GM12878 (cell line): ENCODE measurements around the gene ANKRD33B. TPM values are rescaled to one million over a fixed set of nuclear protein-coding genes. Genes with fewer than 3 reads are reported as not detected.

Experiments
- ATAC-seq: fragments of 200-7000 bp; cut with Tn5 transposase; 3 replicates; pipeline ENCODE4 v1.9.1; 2020; ENCODE audit warnings: mild to moderate bottlenecking, moderate library complexity
- BruUV-seq: library from RNA; stranded (reverse); fragments of 400-500 nt; replicated peaks from 2 replicates; lab custom pipeline; 2021; lab: Mats Ljungman, UMichigan
- CTCF ChIA-PET: fragments of 300-600 bp; sonication (Branson Sonifier 250); formaldehyde crosslinking; extraction: SDS; loops from one replicate; lab custom pipeline; 2021; ENCODE audit warnings: inconsistent platforms; lab: Yijun Ruan, JAX
- POLR2A ChIA-PET: fragments of 350-600 bp; formaldehyde crosslinking; extraction: SDS; loops from one replicate; lab custom pipeline; 2021; ENCODE audit warnings: inconsistent platforms; lab: Charles Lee
- RAD21 ChIA-PET: fragments of 300-600 bp; sonication (Branson Sonifier 250); formaldehyde crosslinking; loops from one replicate; lab custom pipeline; 2023; ENCODE audit warnings: antibody characterized with exemption; ENCODE audit not compliant: unreplicated experiment; lab: Charles Lee
- SMC1A ChIA-PET: fragments of 300-600 bp; sonication (Branson Sonifier 250); formaldehyde crosslinking; loops from one replicate; lab custom pipeline; 2023; ENCODE audit not compliant: unreplicated experiment, uncharacterized antibody; lab: Charles Lee
- DNase-seq: peaks from one replicate; pipeline ENCODE4 v3.0.0-alpha.2; 2011; ENCODE audit warnings: low read depth, low spot score
- FAIRE-seq: peaks from 3 replicates; lab custom pipeline; 2011; peaks lifted over from hg19 to GRCh38; lab: Jason Lieb, UNC
- H2AFZ ChIP-seq: 2 replicates; pipeline ENCODE4 v1.6.0; 2011; ENCODE audit warnings: low read depth, low read length, control low read depth; ENCODE audit not compliant: control insufficient read depth
- H3K27ac ChIP-seq: 2 replicates; pipeline ENCODE4 v1.5.1; 2011; ENCODE audit warnings: control low read depth; ENCODE audit not compliant: control insufficient read depth, insufficient read depth
- H3K27me3 ChIP-seq, 2 experiments: replicated peaks in 1 of 2; 2 replicates each; pipeline versions ENCODE4 v1.6.0 to v1.6.1; 2011; ENCODE audit warnings: low read length in 1 of 2; ENCODE audit not compliant: control insufficient read depth in 2 of 2, insufficient read depth in 2 of 2
- H3K36me3 ChIP-seq, 2 experiments: 2 replicates each; pipeline ENCODE4 v1.5.1; 2011; ENCODE audit warnings: low read length in 1 of 2; ENCODE audit not compliant: control insufficient read depth in 2 of 2, insufficient read depth in 2 of 2
- H3K4me1 ChIP-seq: 2 replicates; pipeline ENCODE4 v1.6.1; 2011; ENCODE audit warnings: mild to moderate bottlenecking, low read length, moderate library complexity, mixed read lengths; ENCODE audit not compliant: control insufficient read depth, insufficient read depth
- H3K4me2 ChIP-seq: 2 replicates; pipeline ENCODE4 v1.6.0; 2011; ENCODE audit warnings: control low read depth; ENCODE audit not compliant: control insufficient read depth, insufficient read depth
- H3K4me3 ChIP-seq: fragments of 200-600 bp; sonication (generic); 2 replicates; pipeline ENCODE4 v1.5.1; 2016
- H3K79me2 ChIP-seq: 2 replicates; pipeline ENCODE4 v1.6.0; 2011; ENCODE audit warnings: low read length; ENCODE audit not compliant: control insufficient read depth, insufficient read depth
- H3K9ac ChIP-seq: 2 replicates; pipeline ENCODE4 v1.8.0; 2011; ENCODE audit warnings: low read length, control low read depth, mixed read lengths; ENCODE audit not compliant: control insufficient read depth, insufficient read depth
- H3K9me3 ChIP-seq: replicated peaks from 3 replicates; pipeline ENCODE4 v1.5.1; 2011; ENCODE audit warnings: mild to moderate bottlenecking, low read length; ENCODE audit not compliant: control insufficient read depth, insufficient read depth
- H4K20me1 ChIP-seq: 2 replicates; pipeline ENCODE4 v1.6.0; 2011; ENCODE audit not compliant: control insufficient read depth, insufficient read depth
- EP300 ChIP-seq, 2 experiments: fragments of 150-350 bp in 1 of 2; IDR thresholded peaks; 2 replicates each; pipeline ENCODE4 v1.6.1; 2011 to 2012; ENCODE audit warnings: low read depth in 2 of 2, low read length in 2 of 2, borderline replicate concordance in 1 of 2, improper control_type of control experiment in 1 of 2, inconsistent platforms in 1 of 2; ENCODE audit not compliant: control insufficient read depth in 1 of 2
- NRF1 ChIP-seq: conservative IDR thresholded peaks from 2 replicates; pipeline ENCODE4 v1.6.1; 2011; ENCODE audit warnings: mild to moderate bottlenecking, low read depth, low read length, improper control_type of control experiment
- PAX8 ChIP-seq: fragments of 450-650 bp; IDR thresholded peaks from 2 replicates; pipeline ENCODE4 v1.6.1; 2017; ENCODE audit warnings: mild to moderate bottlenecking, moderate library complexity
- REST ChIP-seq: IDR thresholded peaks from 2 replicates; pipeline ENCODE4 v1.6.1; 2012; ENCODE audit warnings: mild to moderate bottlenecking, low read depth, low read length
- ZBTB4 ChIP-seq: fragments of 450-650 bp; formaldehyde crosslinking; IDR thresholded peaks from 2 replicates; pipeline ENCODE4 v1.4.0; 2022; ENCODE audit warnings: mild to moderate bottlenecking, moderate library complexity
- ZNF592 ChIP-seq: fragments of 450-650 bp; IDR thresholded peaks from 2 replicates; pipeline ENCODE4 v1.6.1; 2017; ENCODE audit warnings: mild to moderate bottlenecking, moderate library complexity
- WGBS: methylation state at CpG from one replicate; pipeline ENCODE4 v1.1.6; 2016; ENCODE audit warnings: low lambda C conversion rate; ENCODE audit not compliant: insufficient replicate concordance, insufficient coverage; ENCODE audit errors: missing lambda C conversion rate; 5-methylcytosine and 5-hydroxymethylcytosine counted together
- in situ Hi-C: fragments of 300-500 bp; cut with MboI; formaldehyde crosslinking; loops from 9 replicates; pipeline ENCODE4 v1.14.3; 2018; ENCODE audit warnings: mixed read lengths
- intact Hi-C: fragments of 100-400 bp; cut with micrococcal nuclease; formaldehyde crosslinking; loops from one replicate; pipeline ENCODE4 v1.14.2; 2022; ENCODE audit not compliant: unreplicated experiment
- polyA plus RNA-seq, 11 experiments: library from polyadenylated mRNA; depleted of rRNA in 4 of 11; unstranded in 6 of 11; stranded (reverse) in 5 of 11; fragments of >200 nt; fragmentation: Nextera tagmentation in 4 of 11; fragmentation: Illumina TruSeq in 1 of 11; extraction: Ambion mirVana in 4 of 11; extraction: Trizol in 1 of 11; gene quantifications; 1 replicate in 1 of 11; 2 replicates in 10 of 11; pipeline versions ENCODE4 v1.2.1 to v1.2.3, GENCODE V29; 2011 to 2016; ENCODE audit warnings: inconsistent platforms in 2 of 11, missing spikeins in 2 of 11, low read depth in 1 of 11
- total RNA-seq, 4 experiments: library from RNA; depleted of rRNA in 3 of 4; stranded (reverse); fragments of >200 nt in 3 of 4; fragmentation: Illumina TruSeq in 1 of 4; extraction: Trizol in 1 of 4; gene quantifications; 2 replicates each; pipeline versions ENCODE4 v1.2.1 to v1.2.3, GENCODE V29; 2013 to 2021

The ANKRD33B gene
- total and polyA plus RNA-seq, 10 of the 15 experiments (the other 5 are each of a cell fraction or from before 2014, with no cell fraction given) = 4.9 to 61.6 (median 15.6) TPM

GRCh38 chr5:10685115-10685521 is 121.2 kb downstream of the ANKRD33B start:
- SMC1A ChIA-PET = interaction anchor here (0.8 to 4.8 kb wide), 16 partner anchors 11 to 234 kb away, joined by 3 to 90 read pairs (median 4); no protein-coding TSS in a partner anchor
- H3K36me3 ChIP-seq = peaks cover 21 to 24% of the 10 kb centered on the region in 2 experiments; a peak in 3 of 4 replicates
- H3K4me2 ChIP-seq = peak overlapping the region; percentile 76
- in situ Hi-C loops = loop anchor here (5.0 kb wide), 1 partner anchor 233 kb away; no protein-coding TSS in a partner anchor
- 0 out of 2 replicates have a peak overlapping the region, but pooled peaks have one; percentile 17 for H3K4me3 ChIP-seq
- CTCF ChIA-PET = interaction anchor here (1.0 to 5.1 kb wide), 13 partner anchors 10 to 233 kb away, joined by 3 to 37 read pairs (median 5); no protein-coding TSS in a partner anchor
- peak overlapping the region; percentile 88 for H3K27ac ChIP-seq
- H3K9ac ChIP-seq = no peak overlapping the region; the same call in 1 of the 2 replicates
- no peaks in the 10 kb centered on the region for H4K20me1 ChIP-seq
- peaks cover 9% of the 10 kb centered on the region for H3K79me2 ChIP-seq
- ATAC-seq = peak; percentile 82
- intact Hi-C loops = loop anchor here (1.0 to 2.0 kb wide), 2 partner anchors 30 to 50 kb away; no protein-coding TSS in a partner anchor
- DNase-seq = peak; percentile 82
- peak; percentile 13 for FAIRE-seq
- under 1% methylated on average over 6 of the region's 6 CpGs for WGBS
- H3K9me3 ChIP-seq = peaks cover 16% of the 10 kb centered on the region
- no peak overlapping the region for H2AFZ ChIP-seq
- BruUV-seq = no TSS peak
- RAD21 ChIA-PET = interaction anchor here (0.7 to 4.5 kb wide), 15 partner anchors 8 to 332 kb away, joined by 3 to 93 read pairs (median 4); partner anchors contain the start of gene MARCHF6
- H3K27me3 ChIP-seq = no peaks in the 10 kb centered on the region
- peaks cover 23% of the 10 kb centered on the region for H3K4me1 ChIP-seq
- POLR2A ChIA-PET = interaction anchor here (0.6 to 3.8 kb wide), 5 partner anchors 48 to 233 kb away, joined by 3 to 39 read pairs (median 4); no protein-coding TSS in a partner anchor
- TF ChIP-seq EP300 (IDR thresholded peaks at IDR 0.05; ENCODE audit: borderline replicate concordance in 1 of 2, control insufficient read depth in 1 of 2, low read depth in 2 of 2, low read length in 2 of 2) (peak; percentile 98 to 100), ZBTB4 (CRISPR knock-in tag) (no peak), REST (peak; percentile 37; the same call in 1 of the 2 replicates), ZNF592 (peak; percentile 17; the same call in 1 of the 2 replicates), PAX8 (no peak), NRF1 (no peak)
